OCI-LY3 (cell line): ENCODE measurements around the gene GRIP1.

Experiments
- H2AFZ ChIP-seq: fragments of 200-600, 300-600 bp; shearing (Covaris generic); 2 replicates; pipeline ENCODE4 v1.6.0; 2014; ENCODE audit warnings: antibody characterized with exemption, low read depth, low read length
- H3K27ac ChIP-seq: fragments of 200-600, 300-600 bp; sonication (generic); 2 replicates; pipeline ENCODE4 v1.5.1; 2014; ENCODE audit warnings: mild to moderate bottlenecking, low read length, moderate library complexity, mixed read lengths
- H3K27me3 ChIP-seq: fragments of 200-600, 300-600 bp; sonication (generic); 2 replicates; pipeline ENCODE4 v1.6.1; 2014; ENCODE audit warnings: low read depth, low read length, mixed read lengths
- H3K36me3 ChIP-seq: fragments of 200-600, 300-600 bp; sonication (generic); replicated peaks from 2 replicates; pipeline ENCODE3; 2014; ENCODE audit warnings: low read depth, low read length, mixed read lengths
- H3K4me1 ChIP-seq: fragments of 300-600, 200-600 bp; sonication (generic); 2 replicates; pipeline ENCODE4 v1.6.1; 2014; ENCODE audit warnings: low read length, mixed read lengths
- H3K4me2 ChIP-seq: fragments of 200-600, 300-600 bp; sonication (generic); 2 replicates; pipeline ENCODE4 v1.6.1; 2014; ENCODE audit warnings: low read length, mixed read lengths
- H3K4me3 ChIP-seq: fragments of 300-600, 200-600 bp; sonication (generic); 2 replicates; pipeline ENCODE4 v1.5.1; 2014; ENCODE audit warnings: antibody characterized with exemption, mild to moderate bottlenecking, low read length, moderate library complexity
- H3K79me2 ChIP-seq: fragments of 300-600, 200-600 bp; shearing (Covaris generic); 2 replicates; pipeline ENCODE4 v1.6.1; 2014; ENCODE audit warnings: mild to moderate bottlenecking, low read length, mixed read lengths
- H3K9ac ChIP-seq: fragments of 300-600, 200-600 bp; shearing (Covaris generic); 2 replicates; pipeline ENCODE4 v1.6.0; 2014; ENCODE audit warnings: mild to moderate bottlenecking, low read length, moderate library complexity
- H3K9me3 ChIP-seq: fragments of 200-600, 300-600 bp; shearing (Covaris generic); 2 replicates; pipeline ENCODE4 v1.6.1; 2014; ENCODE audit warnings: low read length, mixed read lengths; ENCODE audit not compliant: insufficient read depth
- H4K20me1 ChIP-seq: fragments of 200-600, 300-600 bp; sonication (generic); 2 replicates; pipeline ENCODE4 v1.6.1; 2016; ENCODE audit warnings: low read length, mixed read lengths; ENCODE audit not compliant: insufficient read depth
- CTCF ChIP-seq: fragments of 200-600, 300-600 bp; sonication (generic); IDR thresholded peaks from 2 replicates; pipeline ENCODE4 v1.5.1; 2014; ENCODE audit warnings: antibody characterized with exemption, low read length, low read depth
- EZH2phosphoT487 ChIP-seq: fragments of 200-600 bp; shearing (Covaris generic); IDR thresholded peaks from 2 replicates; pipeline ENCODE4 v1.6.1; 2018; ENCODE audit warnings: antibody characterized with exemption, mixed run types, low read depth

Gene GRIP1

GRCh38 chr12:66351301-66351700, 327.6 kb downstream of the GRIP1 start:
- H3K4me2 ChIP-seq = no peak overlapping the region
- no peak overlapping the region for H2AFZ ChIP-seq
- no peaks in the 10 kb centered on the region for H3K27me3 ChIP-seq
- no peaks in the 10 kb centered on the region for H3K36me3 ChIP-seq
- H3K4me1 ChIP-seq = no peaks in the 10 kb centered on the region
- no peaks in the 10 kb centered on the region for H3K79me2 ChIP-seq
- H3K4me3 ChIP-seq = no peak overlapping the region
- H3K9ac ChIP-seq = no peak overlapping the region
- no peaks in the 10 kb centered on the region for H4K20me1 ChIP-seq
- TF ChIP-seq EZH2phosphoT487 = no peak
- no peak for TF ChIP-seq CTCF
- no peaks in the 10 kb centered on the region for H3K9me3 ChIP-seq
- no peak overlapping the region for H3K27ac ChIP-seq

- TF ChIP-seq CTCF = no peak
- TF ChIP-seq EZH2phosphoT487 = no peak
- Histone ChIP-seq H3K4me2 (no peak overlapping the region), H4K20me1 (no peaks in the 10 kb centered on the region), H3K4me1 (no peaks in the 10 kb centered on the region), H3K27ac (no peak overlapping the region), H3K9ac (no peak overlapping the region), H3K9me3 (no peaks in the 10 kb centered on the region), H3K79me2 (no peaks in the 10 kb centered on the region), H3K27me3 (no peaks in the 10 kb centered on the region), H3K4me3 (no peak overlapping the region), H2AFZ (no peak overlapping the region), H3K36me3 (peaks cover 8% of the 10 kb centered on the region)
These were observed 332.9 kb downstream of the GRIP1 start for GRCh38 chr12:66345956-66346355.

- no peak overlapping the region for H3K27ac ChIP-seq
- no peaks in the 10 kb centered on the region for H3K4me1 ChIP-seq
- H3K9ac ChIP-seq = no peak overlapping the region
- H3K4me3 ChIP-seq = no peak overlapping the region
- TF ChIP-seq CTCF = no peak
- no peak for TF ChIP-seq EZH2phosphoT487
- H4K20me1 ChIP-seq = no peaks in the 10 kb centered on the region
- H3K4me2 ChIP-seq = no peak overlapping the region
- H2AFZ ChIP-seq = no peak overlapping the region
- no peaks in the 10 kb centered on the region for H3K79me2 ChIP-seq
- peaks cover 8% of the 10 kb centered on the region for H3K36me3 ChIP-seq
- H3K27me3 ChIP-seq = no peaks in the 10 kb centered on the region
- no peaks in the 10 kb centered on the region for H3K9me3 ChIP-seq
These were observed 333.7 kb downstream of the GRIP1 start for GRCh38 chr12:66345212-66345611.

- Histone ChIP-seq H3K4me3 (no peak overlapping the region), H3K27ac (no peak overlapping the region), H3K27me3 (no peaks in the 10 kb centered on the region), H3K9me3 (no peaks in the 10 kb centered on the region), H4K20me1 (no peaks in the 10 kb centered on the region), H3K4me1 (no peaks in the 10 kb centered on the region), H3K4me2 (no peak overlapping the region), H2AFZ (no peak overlapping the region), H3K79me2 (no peaks in the 10 kb centered on the region), H3K9ac (no peak overlapping the region), H3K36me3 (peaks cover 11% of the 10 kb centered on the region)
- TF ChIP-seq EZH2phosphoT487 (no peak), CTCF (no peak)
These were observed 337.8 kb downstream of the GRIP1 start for GRCh38 chr12:66341126-66341525.
